Neural progenitor cell (in vitro differentiated cells): ENCODE results near the gene MEN1.

ENCODE experiments used
- EZH2 ChIP-seq: fragments of 200-600 bp; sonication (generic); IDR thresholded peaks from 2 replicates; pipeline ENCODE4 v1.6.1; 2017; ENCODE audit warnings: antibody characterized with exemption, mild to moderate bottlenecking, moderate library complexity
- EZH2phosphoT487 ChIP-seq: fragments of 200-600 bp; sonication (generic); IDR thresholded peaks from 2 replicates; pipeline ENCODE4 v1.6.1; 2017; ENCODE audit warnings: antibody characterized with exemption
- TF ChIP-seq, protein P1 (sequence below): fragments of 200-600 bp; sonication (generic); IDR thresholded peaks from 2 replicates; pipeline ENCODE4 v1.5.1; 2017; ENCODE audit warnings: antibody characterized with exemption, mild to moderate bottlenecking

DNA sequence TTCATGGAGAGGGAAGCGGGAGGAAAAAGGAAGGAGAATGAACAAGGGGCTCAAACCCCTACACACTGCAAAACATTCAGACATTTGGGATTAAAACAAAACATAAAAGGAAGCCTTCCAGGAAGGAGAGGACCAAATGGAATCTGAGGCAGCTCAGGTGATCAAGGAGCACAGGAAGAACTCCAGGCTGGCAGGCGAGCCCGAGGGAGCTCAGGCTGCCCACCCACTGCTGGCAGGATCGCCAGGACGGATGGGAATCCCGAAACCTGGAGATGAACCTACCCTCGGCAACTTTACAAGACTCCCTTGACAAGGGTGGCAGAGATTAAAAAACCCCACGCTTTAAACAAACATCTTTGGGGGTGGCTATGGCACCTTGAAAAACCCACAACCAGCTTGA lies 45.6 kb downstream of the MEN1 start:
- TF ChIP-seq, protein P1, sequence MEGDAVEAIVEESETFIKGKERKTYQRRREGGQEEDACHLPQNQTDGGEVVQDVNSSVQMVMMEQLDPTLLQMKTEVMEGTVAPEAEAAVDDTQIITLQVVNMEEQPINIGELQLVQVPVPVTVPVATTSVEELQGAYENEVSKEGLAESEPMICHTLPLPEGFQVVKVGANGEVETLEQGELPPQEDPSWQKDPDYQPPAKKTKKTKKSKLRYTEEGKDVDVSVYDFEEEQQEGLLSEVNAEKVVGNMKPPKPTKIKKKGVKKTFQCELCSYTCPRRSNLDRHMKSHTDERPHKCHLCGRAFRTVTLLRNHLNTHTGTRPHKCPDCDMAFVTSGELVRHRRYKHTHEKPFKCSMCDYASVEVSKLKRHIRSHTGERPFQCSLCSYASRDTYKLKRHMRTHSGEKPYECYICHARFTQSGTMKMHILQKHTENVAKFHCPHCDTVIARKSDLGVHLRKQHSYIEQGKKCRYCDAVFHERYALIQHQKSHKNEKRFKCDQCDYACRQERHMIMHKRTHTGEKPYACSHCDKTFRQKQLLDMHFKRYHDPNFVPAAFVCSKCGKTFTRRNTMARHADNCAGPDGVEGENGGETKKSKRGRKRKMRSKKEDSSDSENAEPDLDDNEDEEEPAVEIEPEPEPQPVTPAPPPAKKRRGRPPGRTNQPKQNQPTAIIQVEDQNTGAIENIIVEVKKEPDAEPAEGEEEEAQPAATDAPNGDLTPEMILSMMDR: no peak
- TF ChIP-seq EZH2: no peak
- no peak for TF ChIP-seq EZH2phosphoT487
